T-cell (primary cell): Measurements from ENCODE around the gene TBL2. TPM values are rescaled to one million over a fixed set of nuclear protein-coding genes. Genes with fewer than 3 reads are reported as not detected.
"Not testable (repeated sequence)": the region's sequence is repeated elsewhere in the genome, so short reads cannot be mapped to it uniquely, and the experiment has no call there.

Experiments used
- ATAC-seq, 4 experiments: fragments of 200-7000 bp in 3 of 4; fragments of 150-1000 bp in 1 of 4; cut with Tn5 transposase; replicated peaks in 1 of 4; 1 replicate in 3 of 4; 2 replicates in 1 of 4; pipeline ENCODE4 v1.10.0; 2021; ENCODE audit warnings: moderate library complexity in 3 of 4, mild to moderate bottlenecking in 2 of 4, moderate number of reproducible peaks in 1 of 4
- CTCF ChIA-PET, 2 donors: fragments of 300-600 bp; sonication (Branson Sonifier 250); formaldehyde crosslinking; loops; one replicate each; lab custom pipeline; 2022; ENCODE audit warnings: antibody characterized with exemption in 2 of 2; lab: Charles Lee
- POLR2A ChIA-PET, 2 donors: fragments of 300-600 bp; sonication (Branson Sonifier 250); formaldehyde crosslinking; loops; one replicate each; lab custom pipeline; 2022; ENCODE audit warnings: antibody characterized with exemption in 2 of 2; lab: Charles Lee
- DNase-seq, 35 experiments: peaks; one replicate each; pipeline versions ENCODE4 v3.0.0 to v3.0.0-alpha.2; 2013 to 2023
- H3K27ac ChIP-seq: one replicate; pipeline ENCODE4 v1.5.1; 2013; ENCODE audit warnings: low read length
- H3K27me3 ChIP-seq, 2 experiments: replicated peaks in 1 of 2; 1 replicate in 1 of 2; 2 replicates in 1 of 2; pipeline versions ENCODE4 v1.6.1 to v1.7.0; 2013; ENCODE audit warnings: low read length in 1 of 2, mixed read lengths in 1 of 2; ENCODE audit not compliant: control insufficient read depth in 2 of 2, insufficient read depth in 2 of 2; ENCODE audit errors: extremely low read depth in 1 of 2
- H3K36me3 ChIP-seq, 2 donors: 1 replicate in 1 of 2; 2 replicates in 1 of 2; pipeline versions ENCODE4 v1.6.1 to v1.7.0; 2013; ENCODE audit warnings: low read length in 1 of 2; ENCODE audit not compliant: control insufficient read depth in 2 of 2, insufficient read depth in 1 of 2; ENCODE audit errors: extremely low read depth in 1 of 2
- H3K4me1 ChIP-seq, 2 experiments: 1 replicate in 1 of 2; 2 replicates in 1 of 2; pipeline versions ENCODE4 v1.6.1 to v1.7.0; 2013; ENCODE audit warnings: low read length in 2 of 2, mixed read lengths in 1 of 2; ENCODE audit not compliant: insufficient read depth in 2 of 2, control insufficient read depth in 1 of 2; ENCODE audit errors: extremely low read depth in 1 of 2
- H3K4me3 ChIP-seq, 2 donors: 1 replicate in 1 of 2; 2 replicates in 1 of 2; pipeline versions ENCODE4 v1.5.1 to v1.7.0; 2013; ENCODE audit warnings: mild to moderate bottlenecking in 2 of 2, low read length in 1 of 2, moderate library complexity in 1 of 2; ENCODE audit not compliant: control insufficient read depth in 1 of 2; ENCODE audit errors: extremely low read depth in 1 of 2
- H3K9me3 ChIP-seq: 2 replicates; pipeline ENCODE4 v1.7.0; 2013
- H3K27ac Mint-ChIP-seq, 2 donors: one replicate each; pipeline ENCODE4 v1.8.0; 2020 to 2021; ENCODE audit warnings: mild to moderate bottlenecking in 2 of 2, mixed read lengths in 2 of 2
- H3K27me3 Mint-ChIP-seq, 2 donors: one replicate each; pipeline ENCODE4 v1.8.0; 2021 to 2022; ENCODE audit warnings: mixed read lengths in 2 of 2
- H3K36me3 Mint-ChIP-seq: one replicate; pipeline ENCODE4 v1.8.0; 2021; ENCODE audit warnings: mixed read lengths
- H3K4me1 Mint-ChIP-seq, 3 donors: one replicate each; pipeline ENCODE4 v1.8.0; 2020 to 2022; ENCODE audit warnings: mixed read lengths in 3 of 3, mild to moderate bottlenecking in 1 of 3
- H3K4me3 Mint-ChIP-seq, 3 donors: one replicate each; pipeline ENCODE4 v1.8.0; 2020 to 2022; ENCODE audit warnings: mild to moderate bottlenecking in 3 of 3, mixed read lengths in 3 of 3, moderate library complexity in 3 of 3
- H3K9me3 Mint-ChIP-seq, 3 donors: one replicate each; pipeline ENCODE4 v1.8.0; 2020 to 2022; ENCODE audit warnings: mixed read lengths in 3 of 3
- WGBS: methylation state at CpG from one replicate; pipeline ENCODE4 v1.1.5; 2013; ENCODE audit warnings: missing lambda C conversion rate; ENCODE audit not compliant: insufficient coverage; 5-methylcytosine and 5-hydroxymethylcytosine counted together
- total RNA-seq, 35 experiments: library from RNA in 6 of 35; stranded (reverse) in 6 of 35; fragments of 120-200 nt in 1 of 35; gene quantifications; one replicate each; pipeline versions ENCODE4 v1.2.1 to v1.2.4 and lab custom pipeline; 2013 to 2026

Gene TBL2
- total RNA-seq, 5 donors from 2014 or later (not counting 1 experiment from before 2014, with no cell fraction given), result 14.8 to 38.5 (median 31.6) TPM

GRCh38 chr7:73569042-73569608 is 9.3 kb downstream of the TBL2 start:
- Histone ChIP-seq H3K4me1 (peaks cover 0 to 12% of the 10 kb centered on the region in 2 experiments), H3K4me3 (no peak overlapping the region), H3K36me3 (peaks cover 16 to 48% of the 10 kb centered on the region in 2 donors), H3K9me3 (no peaks in the 10 kb centered on the region), H3K27me3 (no peaks in the 10 kb centered on the region), H3K27ac (no peak overlapping the region)
- H3K27me3 Mint-ChIP-seq, result no peaks in the 10 kb centered on the region
- H3K27ac Mint-ChIP-seq, result peak overlapping the region in 1 of 2 donors; percentile 4
- DNase-seq (no peak), ATAC-seq (no peak)
- CTCF ChIA-PET, result no interaction called here
- WGBS, result 93% methylated on average over 3 of the region's 5 CpGs
- peaks cover 26 to 31% (median 30%) of the 10 kb centered on the region in 3 donors for H3K4me1 Mint-ChIP-seq
- POLR2A ChIA-PET, result no interaction called here
- no peaks in the 10 kb centered on the region for H3K9me3 Mint-ChIP-seq
- H3K36me3 Mint-ChIP-seq, result peaks cover 30% of the 10 kb centered on the region
- H3K4me3 Mint-ChIP-seq, result no peak overlapping the region

- H3K4me3 ChIP-seq, result no peak overlapping the region
- Mint-ChIP-seq H3K9me3 (no peaks in the 10 kb centered on the region), H3K27ac (peak overlapping the region; percentile 72 to 80), H3K36me3 (peaks cover 20% of the 10 kb centered on the region), H3K4me3 (no peak overlapping the region), H3K4me1 (peaks cover 26 to 31% (median 30%) of the 10 kb centered on the region in 3 donors), H3K27me3 (no peaks in the 10 kb centered on the region)
- ChIA-PET CTCF (interaction anchor here in 1 of 2 donors (0.6 kb wide), 1 partner anchor 88 kb away, joined by 5 read pairs; no protein-coding TSS in a partner anchor), POLR2A (interaction anchor here (0.5 to 0.7 kb wide), 3 partner anchors 10 to 18 kb away, joined by 3 to 4 read pairs (median 3); partner anchors contain the start of gene TBL2 (in 1 of the 2))
- ATAC-seq (peak in 1 of 4 experiments; percentile 27), DNase-seq (no peak)
- no peaks in the 10 kb centered on the region for H3K27me3 ChIP-seq
- no peak overlapping the region for H3K27ac ChIP-seq
- H3K9me3 ChIP-seq, result no peaks in the 10 kb centered on the region
- H3K36me3 ChIP-seq, result peaks cover 16 to 37% of the 10 kb centered on the region in 2 donors
- peaks cover 0 to 12% of the 10 kb centered on the region in 2 experiments for H3K4me1 ChIP-seq
- 75% methylated on average over 6 of the region's 12 CpGs for WGBS
These were observed 10.3 kb downstream of the TBL2 start for GRCh38 chr7:73567846-73568685.

- peak overlapping the region in 1 of 2 donors; percentile 80 for H3K27ac Mint-ChIP-seq
- peak overlapping the region in 1 of 3 donors; percentile 67 for H3K4me3 Mint-ChIP-seq
- no peak for DNase-seq
- no peak overlapping the region for H3K27ac ChIP-seq
- peaks cover 11% of the 10 kb centered on the region for H3K36me3 Mint-ChIP-seq
- H3K36me3 ChIP-seq, result peaks cover 7 to 28% of the 10 kb centered on the region in 2 donors
- ATAC-seq, result no peak
- H3K4me3 ChIP-seq, result no peak overlapping the region
- no peaks in the 10 kb centered on the region for H3K27me3 Mint-ChIP-seq
- peaks cover 26 to 31% (median 30%) of the 10 kb centered on the region in 3 donors for H3K4me1 Mint-ChIP-seq
- no peaks in the 10 kb centered on the region for H3K9me3 Mint-ChIP-seq
- H3K9me3 ChIP-seq, result no peaks in the 10 kb centered on the region
- CTCF ChIA-PET, result no interaction called here
- 80% methylated on average over 1 of the region's 4 CpGs for WGBS
- peaks cover 0 to 10% of the 10 kb centered on the region in 2 experiments for H3K4me1 ChIP-seq
- no peaks in the 10 kb centered on the region for H3K27me3 ChIP-seq
- POLR2A ChIA-PET, result interaction anchor here in 1 of 2 donors (0.6 kb wide), 1 partner anchor 19 kb away, joined by 3 read pairs; no protein-coding TSS in a partner anchor
These were observed 11.2 kb downstream of the TBL2 start for GRCh38 chr7:73567140-73567539.

GRCh38 chr7:73566431-73566830 is 11.9 kb downstream of the TBL2 start:
- POLR2A ChIA-PET, result interaction anchor here in 1 of 2 donors (0.5 to 0.6 kb wide), 2 partner anchors 166 to 172 kb away, joined by 3 to 5 read pairs; no protein-coding TSS in a partner anchor
- Mint-ChIP-seq H3K4me3 (peak overlapping the region; percentile 67 to 82 (median 77)), H3K4me1 (peaks cover 26 to 31% (median 30%) of the 10 kb centered on the region in 3 donors), H3K27ac (peak overlapping the region; percentile 81 to 82)
- peaks cover 6 to 21% of the 10 kb centered on the region in 2 donors for H3K36me3 ChIP-seq
- CTCF ChIA-PET, result interaction anchor here in 1 of 2 donors (0.5 to 1.8 kb wide), 6 partner anchors 11 to 107 kb away, joined by 3 to 7 read pairs (median 5); partner anchors contain the start of genes BAZ1B and TBL2
- not testable (repeated sequence) for H3K4me1 ChIP-seq, H3K9me3 ChIP-seq, H3K9me3 Mint-ChIP-seq, H3K27me3 ChIP-seq, H3K36me3 Mint-ChIP-seq, DNase-seq, H3K27me3 Mint-ChIP-seq
- H3K4me3 ChIP-seq, result peak overlapping the region in 1 of 2 donors; percentile 51
- peak overlapping the region; percentile 56 for H3K27ac ChIP-seq
- ATAC-seq, result peak; percentile 21 to 59 (median 51)

GRCh38 chr7:73565675-73566340 is 12.6 kb downstream of the TBL2 start:
- H3K27me3 Mint-ChIP-seq, result no peaks in the 10 kb centered on the region
- peak overlapping the region; percentile 81 to 82 for H3K27ac Mint-ChIP-seq
- 80% methylated on average over 2 of the region's 7 CpGs for WGBS
- Histone ChIP-seq H3K4me3 (peak overlapping the region in 1 of 2 donors; percentile 51), H3K9me3 (no peaks in the 10 kb centered on the region), H3K4me1 (peaks cover 0 to 10% of the 10 kb centered on the region in 2 experiments), H3K36me3 (peaks cover 2 to 15% of the 10 kb centered on the region in 2 donors), H3K27me3 (no peaks in the 10 kb centered on the region), H3K27ac (peak overlapping the region; percentile 56)
- DNase-seq (peak in 1 of 35 experiments; percentile 25), ATAC-seq (peak; percentile 32 to 37 (median 33))
- no peaks in the 10 kb centered on the region for H3K9me3 Mint-ChIP-seq
- H3K36me3 Mint-ChIP-seq, result peaks cover 5% of the 10 kb centered on the region
- POLR2A ChIA-PET, result interaction anchor here (0.5 to 0.6 kb wide), 4 partner anchors 12 to 172 kb away, joined by 3 to 17 read pairs (median 4); partner anchors contain the start of gene TBL2 (in 2 of the 2)
- H3K4me3 Mint-ChIP-seq, result peak overlapping the region; percentile 67 to 82 (median 77)
- peaks cover 26 to 31% (median 30%) of the 10 kb centered on the region in 3 donors for H3K4me1 Mint-ChIP-seq
- CTCF ChIA-PET, result interaction anchor here in 1 of 2 donors (0.5 to 1.8 kb wide), 6 partner anchors 10 to 108 kb away, joined by 3 to 7 read pairs (median 5); partner anchors contain the start of genes BAZ1B and TBL2
